MCF 10A (cell line): ENCODE data around the gene NFIX. TPM values are rescaled to one million over a fixed set of nuclear protein-coding genes. Genes with fewer than 3 reads are reported as not detected.

Experiments
- BruUV-seq: library from RNA; stranded (reverse); fragments of 400-500 nt; replicated peaks from 2 replicates; lab custom pipeline; 2021; lab: Mats Ljungman, UMichigan
- CTCF ChIA-PET: fragments of 300-600 bp; sonication (Branson Sonifier 250); formaldehyde crosslinking; extraction: SDS; loops from one replicate; lab custom pipeline; 2021; ENCODE audit warnings: antibody characterized with exemption, inconsistent platforms; lab: Yijun Ruan, JAX
- POLR2A ChIA-PET: fragments of 300-600, 350-650 bp; sonication (Branson Sonifier 250); formaldehyde crosslinking; extraction: SDS; loops from one replicate; lab custom pipeline; 2020; ENCODE audit warnings: antibody characterized with exemption, inconsistent platforms; lab: Yijun Ruan, JAX
- DNase-seq: peaks from one replicate; pipeline ENCODE4 v3.0.0-alpha.2; 2018; ENCODE audit not compliant: unreplicated experiment
- H3K27ac Mint-ChIP-seq: one replicate; pipeline ENCODE4 v1.8.0; 2022; ENCODE audit warnings: mild to moderate bottlenecking, low read depth, mixed read lengths; ENCODE audit not compliant: unreplicated experiment
- H3K27me3 Mint-ChIP-seq: one replicate; pipeline ENCODE4 v1.8.0; 2022; ENCODE audit warnings: mixed read lengths; ENCODE audit not compliant: insufficient read depth, unreplicated experiment
- H3K36me3 Mint-ChIP-seq: one replicate; pipeline ENCODE4 v1.8.0; 2022; ENCODE audit warnings: mild to moderate bottlenecking, moderate library complexity, mixed read lengths; ENCODE audit not compliant: insufficient read depth, unreplicated experiment
- H3K4me1 Mint-ChIP-seq: one replicate; pipeline ENCODE4 v1.8.0; 2022; ENCODE audit warnings: mixed read lengths; ENCODE audit not compliant: insufficient read depth, unreplicated experiment
- H3K4me3 Mint-ChIP-seq: one replicate; pipeline ENCODE4 v1.8.0; 2022; ENCODE audit warnings: mild to moderate bottlenecking, moderate library complexity, mixed read lengths; ENCODE audit not compliant: unreplicated experiment
- H3K9me3 Mint-ChIP-seq: one replicate; pipeline ENCODE4 v1.8.0; 2022; ENCODE audit warnings: mixed read lengths; ENCODE audit not compliant: unreplicated experiment
- CTCF ChIP-seq: fragments of 200-600 bp; IDR thresholded peaks from one replicate; pipeline ENCODE4 v1.8.0; 2022; ENCODE audit warnings: antibody characterized with exemption, mild to moderate bottlenecking; ENCODE audit not compliant: unreplicated experiment
- intact Hi-C: fragments of 100-400 bp; cut with micrococcal nuclease; formaldehyde crosslinking; loops from 2 replicates; pipeline ENCODE4 v1.14.1; 2022
- total RNA-seq: library from RNA; stranded (reverse); gene quantifications from 2 replicates; pipeline ENCODE4 v1.2.3, GENCODE V29; 2022

Gene NFIX
- total RNA-seq, 1 experiment from 2014 or later = 27.2 TPM

GRCh38 chr19:13083627-13084026 lies 88.4 kb downstream of the NFIX start:
- CTCF ChIA-PET = interaction anchor here (0.6 to 1.2 kb wide), 4 partner anchors 10 to 118 kb away, joined by 3 to 6 read pairs (median 4); no protein-coding TSS in a partner anchor
- BruUV-seq = no TSS peak
- no peaks in the 10 kb centered on the region for H3K27me3 Mint-ChIP-seq

GRCh38 chr19:13085666-13086065 lies 90.4 kb downstream of the NFIX start:
- intact Hi-C loops = no loop called here

More at GRCh38 chr19:13083627-13084026, 88.4 kb downstream of the NFIX start:
- H3K4me3 Mint-ChIP-seq = no peak overlapping the region
- no peak for DNase-seq
- POLR2A ChIA-PET = interaction anchor here (0.5 kb wide), 1 partner anchor 81 kb away, joined by 3 read pairs; no protein-coding TSS in a partner anchor
- TF ChIP-seq CTCF = no peak
- H3K27ac Mint-ChIP-seq = no peak overlapping the region
- peaks cover 6% of the 10 kb centered on the region for H3K36me3 Mint-ChIP-seq
- no peaks in the 10 kb centered on the region for H3K9me3 Mint-ChIP-seq
- intact Hi-C loops = no loop called here
- H3K4me1 Mint-ChIP-seq = peaks cover 9% of the 10 kb centered on the region

GRCh38 chr19:13086341-13086740 lies 91.1 kb downstream of the NFIX start:
- no peak for TF ChIP-seq CTCF
- POLR2A ChIA-PET = no interaction called here
- H3K4me3 Mint-ChIP-seq = no peak overlapping the region
- intact Hi-C loops = no loop called here
- no TSS peak for BruUV-seq
- no peaks in the 10 kb centered on the region for H3K27me3 Mint-ChIP-seq
- H3K27ac Mint-ChIP-seq = no peak overlapping the region
- no peaks in the 10 kb centered on the region for H3K4me1 Mint-ChIP-seq
- CTCF ChIA-PET = interaction anchor here (0.5 to 3.3 kb wide), 7 partner anchors 8 to 988 kb away, joined by 3 to 17 read pairs (median 3); no protein-coding TSS in a partner anchor
- no peak for DNase-seq
- H3K9me3 Mint-ChIP-seq = no peaks in the 10 kb centered on the region
- peaks cover 7% of the 10 kb centered on the region for H3K36me3 Mint-ChIP-seq

More at GRCh38 chr19:13085666-13086065, 90.4 kb downstream of the NFIX start:
- no TSS peak for BruUV-seq
- Mint-ChIP-seq H3K27ac (peak overlapping the region; percentile 70), H3K9me3 (no peaks in the 10 kb centered on the region), H3K27me3 (no peaks in the 10 kb centered on the region), H3K36me3 (peaks cover 5% of the 10 kb centered on the region), H3K4me3 (no peak overlapping the region), H3K4me1 (no peaks in the 10 kb centered on the region)
- no peak for DNase-seq
- POLR2A ChIA-PET = no interaction called here
- no peak for TF ChIP-seq CTCF
- CTCF ChIA-PET = interaction anchor here (0.8 to 3.3 kb wide), 5 partner anchors 8 to 120 kb away, joined by 3 to 17 read pairs (median 5); no protein-coding TSS in a partner anchor

- ChIA-PET CTCF (interaction anchor here (0.6 kb wide), 1 partner anchor 344 kb away, joined by 3 read pairs; no protein-coding TSS in a partner anchor), POLR2A (no interaction called here)
- Mint-ChIP-seq H3K36me3 (peaks cover 11% of the 10 kb centered on the region), H3K9me3 (no peaks in the 10 kb centered on the region), H3K4me3 (no peak overlapping the region), H3K4me1 (no peaks in the 10 kb centered on the region), H3K27ac (no peak overlapping the region), H3K27me3 (no peaks in the 10 kb centered on the region)
- TF ChIP-seq CTCF = no peak
- intact Hi-C loops = no loop called here
- no TSS peak for BruUV-seq
- DNase-seq = no peak
These were observed 92.0 kb downstream of the NFIX start for GRCh38 chr19:13087295-13087694.
